NCI-H446 treated with DMSO at 0.1 percent for 48 hours (cell line): ENCODE data around the gene NAV3.

ENCODE experiments used
- DNase-seq: peaks from one replicate; lab custom pipeline; 2025; lab: John Stamatoyannopoulos, UW

Gene NAV3

GRCh38 chr12:77830583-77831351 is at the start of gene NAV3:
Gene NAV3 (plus strand): TSS chr12:77830894. CDS start chr12:77831462, 568 bp downstream.
- DNase-seq, result no peak

- no peak for DNase-seq
Measured at GRCh38 chr12:77782034-77782433, 48.7 kb upstream of the NAV3 start.

GRCh38 chr12:77782766-77783165 is 47.9 kb upstream of the NAV3 start:
- DNase-seq, result no peak

- peak; percentile 11 for DNase-seq
Measured at GRCh38 chr12:77785211-77785610, 45.5 kb upstream of the NAV3 start.

GRCh38 chr12:77786675-77787074 is 44.0 kb upstream of the NAV3 start:
- no peak for DNase-seq

GRCh38 chr12:77788231-77789168 is 42.2 kb upstream of the NAV3 start:
- no peak for DNase-seq

- no peak for DNase-seq
Measured at GRCh38 chr12:77795699-77796098, 35.0 kb upstream of the NAV3 start.

- no peak for DNase-seq
Measured at GRCh38 chr12:77796775-77797174, 33.9 kb upstream of the NAV3 start.

GRCh38 chr12:77800501-77800900 is 30.2 kb upstream of the NAV3 start:
- no peak for DNase-seq

GRCh38 chr12:77808534-77808933 is 22.2 kb upstream of the NAV3 start:
- no peak for DNase-seq

- DNase-seq, result no peak
Measured at GRCh38 chr12:77813558-77813957, 17.1 kb upstream of the NAV3 start.

GRCh38 chr12:77814386-77814785 is 16.3 kb upstream of the NAV3 start:
- DNase-seq, result no peak

GRCh38 chr12:77816196-77816595 is 14.5 kb upstream of the NAV3 start:
- no peak for DNase-seq

- no peak for DNase-seq
Measured at GRCh38 chr12:77817276-77817675, 13.4 kb upstream of the NAV3 start.

GRCh38 chr12:77818351-77818750 is 12.3 kb upstream of the NAV3 start:
- DNase-seq, result no peak

- no peak for DNase-seq
Measured at GRCh38 chr12:77821699-77822203, 8.9 kb upstream of the NAV3 start.

GRCh38 chr12:77833329-77833728 is 2.6 kb downstream of the NAV3 start:
- no peak for DNase-seq

- no peak for DNase-seq
Measured at GRCh38 chr12:77834618-77835017, 3.9 kb downstream of the NAV3 start.

GRCh38 chr12:77835969-77836368 is 5.3 kb downstream of the NAV3 start:
- DNase-seq, result no peak

- peak; percentile 61 for DNase-seq
Measured at GRCh38 chr12:77837876-77838291, 7.2 kb downstream of the NAV3 start.

- DNase-seq, result no peak
Measured at GRCh38 chr12:77841521-77841920, 10.8 kb downstream of the NAV3 start.

GRCh38 chr12:77842430-77842829 is 11.7 kb downstream of the NAV3 start:
- DNase-seq, result no peak

- peak; percentile 29 for DNase-seq
Measured at GRCh38 chr12:77845831-77846230, 15.1 kb downstream of the NAV3 start.
